ENCODE results near the gene ISG15. TPM values are rescaled to one million over a fixed set of nuclear protein-coding genes. Genes with fewer than 3 reads are reported as not detected.
"Not testable (repeated sequence)": the region's sequence is repeated elsewhere in the genome, so short reads cannot be mapped to it uniquely, and the experiment has no call there.

ISG15 gene
- total and polyA plus RNA-seq, 12 donors, result 9.8 to 186 (median 29.1) TPM

- peaks cover 0 to under 1% (median 0%) of the 10 kb centered on the region in 7 donors for H3K27me3 ChIP-seq
- no peaks in the 10 kb centered on the region for H3K9me3 ChIP-seq
- peaks cover 5 to 32% (median 18%) of the 10 kb centered on the region in 9 donors for H3K4me1 ChIP-seq
- peak overlapping the region in 9 of 10 donors; percentile 48 to 80 (median 73) for H3K4me3 ChIP-seq
- intact Hi-C loops (cut with DNase I), result loop anchor here in 2 of 10 donors (5.0 to 10.0 kb wide), 3 partner anchors 47 to 102 kb away; partner anchors contain the start of gene C1orf159 (in 1 of the 2)
- H3K36me3 ChIP-seq, result no peaks in the 10 kb centered on the region
- ATAC-seq, result peak in 1 of 8 donors; percentile 8
- 76 to 78% methylated on average over 20 of the region's 20 CpGs for WGBS, 2 donors
- peak in 7 of 9 donors; percentile 25 to 48 (median 33) for TF ChIP-seq CTCF (IDR thresholded peaks at IDR 0.05)
- H3K27ac ChIP-seq, result peak overlapping the region in 9 of 10 donors; percentile 84 to 96 (median 90)
- peak in 1 of 2 donors; percentile 33 for DNase-seq
Observed at GRCh38 chr1:1014799-1015681, 1.7 kb downstream of the ISG15 start.

GRCh38 chr1:1017397-1018320 lies 4.4 kb downstream of the ISG15 start:
- intact Hi-C loops (cut with DNase I), result loop anchor here in 2 of 10 donors (5.0 to 10.0 kb wide), 3 partner anchors 45 to 100 kb away; partner anchors contain the start of gene C1orf159 (in 1 of the 2)
- Histone ChIP-seq H3K27me3 (peaks cover 0 to 26% (median 0%) of the 10 kb centered on the region in 7 donors), H3K4me1 (peaks cover 19 to 51% (median 32%) of the 10 kb centered on the region in 9 donors)
- H3K4me3 ChIP-seq, DNase-seq, ATAC-seq, H3K27ac ChIP-seq, H3K36me3 ChIP-seq, H3K9me3 ChIP-seq: not testable (repeated sequence)
- 81 to 82% methylated on average over 17 of the region's 17 CpGs for WGBS, 2 donors

- 93 to 99% methylated on average over 18 to 26 of the region's 26 CpGs for whole genome bisulfite sequencing, 2 donors
- H3K36me3 ChIP-seq, H3K27ac ChIP-seq, H3K4me3 ChIP-seq, H3K9me3 ChIP-seq, ATAC-seq: not testable (repeated sequence)
- Histone ChIP-seq H3K4me1 (peaks cover 19 to 55% (median 32%) of the 10 kb centered on the region in 9 donors), H3K27me3 (peaks cover 0 to 33% (median 0%) of the 10 kb centered on the region in 7 donors)
- intact Hi-C loops (cut with DNase I), result loop anchor here in 2 of 10 donors (5.0 to 10.0 kb wide), 3 partner anchors 44 to 99 kb away; partner anchors contain the start of gene C1orf159 (in 1 of the 2)
- peak in 1 of 2 donors; percentile 14 for DNase-seq
Observed at GRCh38 chr1:1018321-1018685, 5.0 kb downstream of the ISG15 start.

- peaks cover 18 to 56% (median 29%) of the 10 kb centered on the region in 9 donors for H3K4me1 ChIP-seq
- intact Hi-C loops (cut with DNase I), result loop anchor here in 2 of 10 donors (5.0 to 10.0 kb wide), 3 partner anchors 43 to 98 kb away; partner anchors contain the start of gene C1orf159 (in 1 of the 2)
- WGBS, 2 donors, result 4% methylated on average over 48 to 56 of the region's 91 CpGs
- peak; percentile 69 to 94 (median 86) for ATAC-seq
- peak; percentile 78 to 88 for DNase-seq
- peaks cover 0 to 3% (median 0%) of the 10 kb centered on the region in 9 donors for H3K36me3 ChIP-seq
- peak; percentile 46 to 72 (median 57) for TF ChIP-seq CTCF (IDR thresholded peaks at IDR 0.05)
- no peaks in the 10 kb centered on the region for H3K9me3 ChIP-seq
- peaks cover 0 to 39% (median 0%) of the 10 kb centered on the region in 7 donors for H3K27me3 ChIP-seq
- H3K4me3 ChIP-seq, result peak overlapping the region in 9 of 10 donors; percentile 67 to 95 (median 78)
- H3K27ac ChIP-seq, result peak overlapping the region; percentile 70 to 98 (median 96)
Observed at GRCh38 chr1:1019122-1019999, 6.1 kb downstream of the ISG15 start.

Data from heart right ventricle (tissue), 16 donors.